Prostate gland (tissue), 2 donors: ENCODE results near the gene TMEM135.

Experiments used
- POLR2A ChIP-seq: fragments of 450-650 bp; IDR thresholded peaks from one replicate; pipeline ENCODE4 v1.6.1; 2016; ENCODE audit warnings: antibody characterized with exemption, mild to moderate bottlenecking
- POLR2AphosphoS5 ChIP-seq: sonication (generic); formaldehyde crosslinking; IDR thresholded peaks from one replicate; pipeline ENCODE4 v1.6.1; 2017; ENCODE audit warnings: antibody characterized with exemption
- TF ChIP-seq, protein P1 (sequence below), 4 experiments: fragments of 200-600 bp in 2 of 4; fragments of 450-650 bp in 2 of 4; sonication (generic) in 2 of 4; IDR thresholded peaks; 1 replicate in 3 of 4; 2 replicates in 1 of 4; pipeline ENCODE4 v1.5.1; 2016 to 2019; ENCODE audit warnings: antibody characterized with exemption in 4 of 4, mild to moderate bottlenecking in 2 of 4, moderate library complexity in 2 of 4

DNA sequence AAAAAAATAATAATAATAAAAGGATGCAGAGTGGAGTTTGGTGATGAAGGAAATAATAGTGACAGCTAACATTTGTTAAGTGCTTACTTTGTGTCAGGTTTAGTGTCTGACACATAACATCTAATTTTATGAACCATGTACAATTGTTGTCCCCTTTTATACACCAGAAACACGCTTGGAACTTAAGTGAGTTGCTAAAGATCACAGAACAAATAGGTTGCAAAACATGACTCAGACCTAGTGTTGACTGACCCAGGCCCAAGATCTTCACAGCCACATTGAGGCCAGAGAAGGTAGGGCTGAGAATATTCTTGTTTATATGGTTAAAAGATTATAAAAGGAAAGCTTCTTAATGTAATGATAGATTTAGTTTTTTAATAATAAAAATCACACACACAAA, 25.6 kb upstream of the TMEM135 start:
- TF ChIP-seq, protein P1, sequence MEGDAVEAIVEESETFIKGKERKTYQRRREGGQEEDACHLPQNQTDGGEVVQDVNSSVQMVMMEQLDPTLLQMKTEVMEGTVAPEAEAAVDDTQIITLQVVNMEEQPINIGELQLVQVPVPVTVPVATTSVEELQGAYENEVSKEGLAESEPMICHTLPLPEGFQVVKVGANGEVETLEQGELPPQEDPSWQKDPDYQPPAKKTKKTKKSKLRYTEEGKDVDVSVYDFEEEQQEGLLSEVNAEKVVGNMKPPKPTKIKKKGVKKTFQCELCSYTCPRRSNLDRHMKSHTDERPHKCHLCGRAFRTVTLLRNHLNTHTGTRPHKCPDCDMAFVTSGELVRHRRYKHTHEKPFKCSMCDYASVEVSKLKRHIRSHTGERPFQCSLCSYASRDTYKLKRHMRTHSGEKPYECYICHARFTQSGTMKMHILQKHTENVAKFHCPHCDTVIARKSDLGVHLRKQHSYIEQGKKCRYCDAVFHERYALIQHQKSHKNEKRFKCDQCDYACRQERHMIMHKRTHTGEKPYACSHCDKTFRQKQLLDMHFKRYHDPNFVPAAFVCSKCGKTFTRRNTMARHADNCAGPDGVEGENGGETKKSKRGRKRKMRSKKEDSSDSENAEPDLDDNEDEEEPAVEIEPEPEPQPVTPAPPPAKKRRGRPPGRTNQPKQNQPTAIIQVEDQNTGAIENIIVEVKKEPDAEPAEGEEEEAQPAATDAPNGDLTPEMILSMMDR (IDR thresholded peaks at IDR 0.05), result no peak
- TF ChIP-seq POLR2AphosphoS5, result no peak
- TF ChIP-seq POLR2A, result no peak
